ENCODE results near the gene SND1.

GRCh38 chr7:127632276-127632910 lies 19.6 kb upstream of the SND1 start:
- TF ChIP-seq CTCF (IDR thresholded peaks at IDR 0.05) (no peak), POLR2A (IDR thresholded peaks at IDR 0.05) (no peak)

Data from body of pancreas (tissue), 4 donors.